Omental fat pad (tissue), 4 donors: ENCODE results near the gene GJB4. TPM values are rescaled to one million over a fixed set of nuclear protein-coding genes. Genes with fewer than 3 reads are reported as not detected.

ENCODE experiments used
- ATAC-seq: fragments of 150-250 bp; one replicate; pipeline ENCODE4 v1.9.1; 2016; ENCODE audit warnings: mild to moderate bottlenecking, moderate library complexity; ENCODE audit not compliant: low FRiP score
- DNase-seq: peaks from one replicate; pipeline ENCODE4 v3.0.0-alpha.2; 2019; ENCODE audit warnings: low spot score
- CTCF ChIP-seq, 3 donors: fragments of 450-650 bp; IDR thresholded peaks; one replicate each; pipeline ENCODE4 v1.5.1; 2016 to 2017; ENCODE audit warnings: antibody characterized with exemption in 3 of 3, mild to moderate bottlenecking in 3 of 3, moderate library complexity in 2 of 3
- total RNA-seq, 4 donors: library from RNA; depleted of rRNA; stranded (reverse); fragments of >200 nt; gene quantifications; one replicate each; pipeline ENCODE4 v1.1.0, GENCODE V29; 2016

GJB4 gene
- total RNA-seq = not detected

GRCh38 chr1:34759503-34760357 is at the start of gene GJB4:
TSS of gene GJB4 (plus strand) at chr1:34759740. CDS start at chr1:34761255, 1,515 bp downstream.
- no peak for ATAC-seq
- TF ChIP-seq CTCF (IDR thresholded peaks at IDR 0.05) = no peak
- no peak for DNase-seq

GRCh38 chr1:34710812-34711211 is 48.7 kb upstream of the GJB4 start:
- no peak for TF ChIP-seq CTCF (IDR thresholded peaks at IDR 0.05)
- ATAC-seq (no peak), DNase-seq (no peak)

- DNase-seq (no peak), ATAC-seq (no peak)
- no peak for TF ChIP-seq CTCF (IDR thresholded peaks at IDR 0.05)
Observed at GRCh38 chr1:34711485-34711884, 48.1 kb upstream of the GJB4 start.

GRCh38 chr1:34712007-34712688 is 47.4 kb upstream of the GJB4 start:
- no peak for TF ChIP-seq CTCF (IDR thresholded peaks at IDR 0.05)
- no peak for DNase-seq

GRCh38 chr1:34713443-34713842 is 46.1 kb upstream of the GJB4 start:
- TF ChIP-seq CTCF (IDR thresholded peaks at IDR 0.05) = no peak
- no peak for DNase-seq
- no peak for ATAC-seq

More at GRCh38 chr1:34712007-34712688, 47.4 kb upstream of the GJB4 start:
- ATAC-seq = no peak

GRCh38 chr1:34714386-34714785 is 45.2 kb upstream of the GJB4 start:
- ATAC-seq (no peak), DNase-seq (no peak)
- no peak for TF ChIP-seq CTCF (IDR thresholded peaks at IDR 0.05)
